ENCODE results near the gene MTMR10.

DNA sequence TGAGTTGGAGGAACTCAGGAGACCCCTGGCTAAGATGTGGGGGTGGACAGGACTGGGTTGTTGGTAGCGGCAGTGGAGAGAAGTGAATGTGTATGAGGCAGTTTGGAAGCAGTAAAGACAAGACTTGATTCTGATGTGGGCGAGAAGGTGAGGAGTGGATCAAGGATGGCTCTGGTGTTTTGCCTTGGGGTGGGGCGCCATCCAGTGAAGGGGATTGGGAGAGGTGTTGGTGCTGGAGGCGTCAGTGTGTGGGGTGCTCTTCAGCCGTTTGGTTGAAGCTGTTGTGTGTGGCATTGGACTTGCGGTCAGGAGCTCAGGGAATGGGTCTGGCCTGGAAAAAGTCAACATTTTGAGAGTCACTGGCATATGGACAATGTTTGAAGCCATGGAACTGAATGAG, 74.4 kb downstream of the MTMR10 start:
- TF ChIP-seq RAD21 (conservative IDR thresholded peaks at IDR 0.05) (no peak), CTCF (IDR thresholded peaks at IDR 0.05; ENCODE audit: poor library complexity, severe bottlenecking) (no peak)

Data from neural cell (in vitro differentiated cells).